Common myeloid progenitor, CD34-positive (primary cell): ENCODE measurements around the gene INPP4B.
"Not testable (repeated sequence)": the region's sequence is repeated elsewhere in the genome, so short reads cannot be mapped to it uniquely, and the experiment has no call there.

ENCODE experiments used
- CTCF ChIA-PET: fragments of 350-600 bp; sonication (Branson Sonifier 250); formaldehyde crosslinking; loops from one replicate; lab custom pipeline; 2021; ENCODE audit warnings: antibody characterized with exemption; lab: Charles Lee
- POLR2A ChIA-PET: fragments of 350-600 bp; sonication (Branson Sonifier 250); formaldehyde crosslinking; loops from one replicate; lab custom pipeline; 2021; ENCODE audit warnings: antibody characterized with exemption; lab: Charles Lee
- DNase-seq, 3 donors: peaks; one replicate each; pipeline versions ENCODE4 v3.0.0 to v3.0.0-alpha.2; 2013
- H3K27ac ChIP-seq, 2 experiments: 1 replicate in 1 of 2; 2 replicates in 1 of 2; pipeline ENCODE4 v1.7.0; 2013; ENCODE audit warnings: inconsistent platforms in 2 of 2, low read length in 2 of 2, mild to moderate bottlenecking in 2 of 2, low read depth in 1 of 2, moderate library complexity in 1 of 2; ENCODE audit not compliant: severe bottlenecking in 2 of 2, insufficient read depth in 1 of 2, poor library complexity in 1 of 2
- H3K27me3 ChIP-seq, 5 experiments: replicated peaks in 2 of 5; 1 replicate in 3 of 5; 2 replicates in 2 of 5; pipeline versions ENCODE4 v1.6.1 to v1.7.0; 2013; ENCODE audit warnings: low read length in 4 of 5, mild to moderate bottlenecking in 2 of 5, moderate library complexity in 2 of 5, inconsistent platforms in 1 of 5; ENCODE audit not compliant: insufficient read depth in 5 of 5, control insufficient read depth in 4 of 5
- H3K36me3 ChIP-seq, 4 experiments: 1 replicate in 2 of 4; 2 replicates in 2 of 4; pipeline versions ENCODE4 v1.6.1 to v1.7.0; 2013; ENCODE audit warnings: low read length in 3 of 4, control low read depth in 1 of 4, mild to moderate bottlenecking in 1 of 4; ENCODE audit not compliant: control insufficient read depth in 4 of 4, insufficient read depth in 4 of 4
- H3K4me1 ChIP-seq, 4 experiments: 1 replicate in 3 of 4; 2 replicates in 1 of 4; pipeline versions ENCODE4 v1.6.1 to v1.7.1; 2013; ENCODE audit warnings: low read length in 3 of 4, mild to moderate bottlenecking in 3 of 4, control low read depth in 1 of 4, inconsistent platforms in 1 of 4, moderate library complexity in 1 of 4; ENCODE audit not compliant: control insufficient read depth in 4 of 4, insufficient read depth in 4 of 4; ENCODE audit errors: control extremely low read depth in 1 of 4
- H3K4me3 ChIP-seq, 7 experiments: 1 replicate in 4 of 7; 2 replicates in 3 of 7; pipeline versions ENCODE4 v1.5.1 to v1.7.0; 2013; ENCODE audit warnings: mild to moderate bottlenecking in 7 of 7, low read length in 6 of 7, moderate library complexity in 6 of 7, inconsistent platforms in 2 of 7, low read depth in 2 of 7, control low read depth in 1 of 7; ENCODE audit not compliant: insufficient read depth in 4 of 7, control insufficient read depth in 1 of 7; ENCODE audit errors: extremely low read depth in 1 of 7
- H3K9me3 ChIP-seq, 5 experiments: 1 replicate in 4 of 5; 2 replicates in 1 of 5; pipeline versions ENCODE4 v1.6.1 to v1.7.1; 2013; ENCODE audit warnings: low read length in 4 of 5, mild to moderate bottlenecking in 2 of 5, inconsistent platforms in 1 of 5, low read depth in 1 of 5, moderate library complexity in 1 of 5; ENCODE audit not compliant: control insufficient read depth in 4 of 5, insufficient read depth in 2 of 5; ENCODE audit errors: control extremely low read depth in 1 of 5
- WGBS: methylation state at CpG from one replicate; pipeline ENCODE4 v1.1.5; 2013; ENCODE audit not compliant: insufficient coverage; 5-methylcytosine and 5-hydroxymethylcytosine counted together

INPP4B gene

DNA sequence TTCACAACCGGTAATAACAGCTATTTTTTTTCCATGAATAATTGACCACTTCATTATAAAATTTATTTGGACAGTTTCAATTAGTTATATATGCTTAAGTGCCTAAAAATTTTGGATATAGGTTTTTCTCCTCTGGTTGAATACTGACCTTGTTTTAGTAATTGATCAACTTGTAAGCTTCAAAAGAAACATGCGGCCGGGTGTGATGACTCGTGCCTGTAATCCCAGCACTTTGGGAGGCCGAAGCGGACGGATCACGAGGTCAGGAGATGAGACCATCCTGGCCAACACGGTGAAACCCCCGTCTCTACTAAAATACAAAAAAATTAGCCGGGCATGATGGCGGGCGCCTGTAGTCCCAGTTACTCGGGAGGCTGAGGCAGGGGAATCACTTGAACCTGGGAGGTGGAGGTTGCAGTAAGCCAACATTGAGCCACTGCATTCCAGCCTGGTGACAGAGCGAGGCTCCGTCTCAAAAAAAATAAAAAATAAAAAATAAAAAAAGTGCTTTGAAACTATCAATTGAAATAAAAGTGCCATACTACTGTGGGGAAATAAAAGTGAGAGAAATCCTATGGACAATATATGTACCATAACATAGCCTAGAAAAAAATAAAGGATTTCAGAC lies 448.6 kb downstream of the INPP4B start:
- H3K27me3 ChIP-seq, H3K4me1 ChIP-seq, POLR2A ChIA-PET, CTCF ChIA-PET, H3K27ac ChIP-seq, DNase-seq, H3K9me3 ChIP-seq, H3K4me3 ChIP-seq: not testable (repeated sequence)
- H3K36me3 ChIP-seq: peaks cover 0 to 13% (median 5%) of the 10 kb centered on the region in 4 experiments
- WGBS: 97% methylated on average over 9 of the region's 16 CpGs

DNA sequence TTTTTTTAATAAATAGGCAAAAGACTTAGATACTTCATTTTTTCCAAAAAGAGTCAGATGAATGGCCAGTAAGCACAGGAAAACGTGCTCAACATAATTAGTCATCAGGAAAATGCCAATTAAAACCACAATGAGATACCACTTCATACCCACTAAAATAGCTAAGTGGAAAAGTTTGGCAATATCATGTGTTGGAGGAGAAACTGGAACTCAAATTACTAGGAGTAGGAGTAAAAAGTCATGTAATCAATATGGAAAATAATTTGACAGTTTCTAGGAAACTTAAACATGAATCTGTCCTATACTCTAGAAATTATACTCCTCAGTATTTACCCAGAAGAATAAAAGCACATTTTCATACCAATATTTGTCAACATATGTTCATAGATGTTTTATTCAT lies 449.8 kb downstream of the INPP4B start:
- WGBS: no CpG with 5 or more reads among the region's 1 CpG
- ChIA-PET CTCF (no interaction called here), POLR2A (no interaction called here)
- Histone ChIP-seq H3K36me3 (peaks cover 0 to 10% (median 5%) of the 10 kb centered on the region in 4 experiments), H3K27ac (no peak overlapping the region), H3K4me3 (no peak overlapping the region), H3K4me1 (no peaks in the 10 kb centered on the region), H3K27me3 (no peaks in the 10 kb centered on the region), H3K9me3 (peaks cover 0 to 4% (median under 1%) of the 10 kb centered on the region in 5 experiments)
- peak in 1 of 3 donors; percentile 18 for DNase-seq

DNA sequence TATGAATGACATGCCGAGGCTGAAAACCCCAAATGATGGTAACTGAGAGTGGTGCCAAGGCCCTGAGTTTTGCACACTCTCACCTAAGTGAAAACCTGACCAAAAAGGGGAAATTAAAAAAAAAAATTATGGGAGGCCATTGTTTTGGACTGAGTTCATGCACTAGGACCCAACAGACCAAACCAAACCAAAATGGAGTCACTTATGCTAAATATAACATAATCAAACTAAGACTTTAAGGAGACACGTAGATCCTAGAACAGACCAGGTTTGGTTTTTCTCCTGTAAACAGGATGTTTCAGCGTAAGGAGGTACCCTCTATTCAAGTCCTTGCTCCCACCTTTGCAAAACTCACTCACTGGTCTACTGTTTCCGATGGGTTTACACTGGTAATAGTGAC lies 453.0 kb downstream of the INPP4B start:
- H3K27ac ChIP-seq: no peak overlapping the region
- CTCF ChIA-PET: no interaction called here
- POLR2A ChIA-PET: no interaction called here
- peaks cover 0 to 12% (median 5%) of the 10 kb centered on the region in 4 experiments for H3K36me3 ChIP-seq
- DNase-seq: no peak
- 67% methylated on average over 3 of the region's 4 CpGs for WGBS
- H3K27me3 ChIP-seq: no peaks in the 10 kb centered on the region
- no peaks in the 10 kb centered on the region for H3K4me1 ChIP-seq
- peaks cover 0 to 15% (median 3%) of the 10 kb centered on the region in 5 experiments for H3K9me3 ChIP-seq
- no peak overlapping the region for H3K4me3 ChIP-seq

DNA sequence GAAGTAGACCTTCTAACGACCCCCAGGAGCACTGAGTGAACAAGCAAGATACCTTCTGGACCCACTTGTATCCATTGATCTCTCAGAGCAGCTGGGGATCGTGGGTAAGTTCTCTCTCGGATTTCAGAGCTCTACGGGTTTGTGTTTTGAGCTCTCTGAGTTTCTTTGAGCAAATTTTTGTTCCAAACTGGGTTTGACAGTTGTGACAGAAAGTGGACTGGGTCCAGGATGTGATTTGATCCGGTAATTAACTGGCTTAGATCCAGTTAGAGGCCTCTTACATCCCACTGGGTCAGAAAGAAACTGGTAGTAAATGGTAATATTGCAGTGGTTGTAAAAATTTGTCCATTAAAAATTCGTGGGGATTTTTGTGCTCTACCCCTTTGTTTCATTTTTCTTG lies 459.2 kb downstream of the INPP4B start:
- H3K27me3 ChIP-seq: no peaks in the 10 kb centered on the region
- 100% methylated on average over 2 of the region's 6 CpGs for WGBS
- POLR2A ChIA-PET: interaction anchor here (0.7 kb wide), 1 partner anchor 15 kb away, joined by 3 read pairs; no protein-coding TSS in a partner anchor
- H3K9me3 ChIP-seq: peaks cover 0 to 17% (median 2%) of the 10 kb centered on the region in 5 experiments
- H3K36me3 ChIP-seq: peaks cover 0 to 7% (median 3%) of the 10 kb centered on the region in 4 experiments
- DNase-seq: no peak
- CTCF ChIA-PET: interaction anchor here (1.0 kb wide), 1 partner anchor 34 kb away, joined by 3 read pairs; no protein-coding TSS in a partner anchor
- no peaks in the 10 kb centered on the region for H3K4me1 ChIP-seq
- H3K4me3 ChIP-seq: no peak overlapping the region
- H3K27ac ChIP-seq: no peak overlapping the region

DNA sequence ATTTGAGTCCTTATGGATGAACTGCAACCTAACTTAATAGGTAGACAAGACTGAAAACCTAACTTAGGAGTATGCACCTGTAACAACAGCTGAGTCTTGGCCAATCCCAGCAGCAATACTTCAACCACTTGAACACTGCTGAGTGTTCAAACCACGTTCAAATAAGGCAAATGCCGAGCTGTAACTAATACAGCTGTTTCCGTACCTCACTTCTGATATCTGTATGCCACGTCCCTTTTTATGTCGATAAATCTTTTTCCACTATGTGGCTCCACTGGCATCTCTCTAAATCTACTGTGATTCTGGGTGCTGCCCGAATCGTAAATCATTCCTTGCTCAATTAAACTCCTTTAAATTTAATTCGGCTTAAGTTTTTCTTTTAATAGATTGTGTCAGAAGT lies 459.7 kb downstream of the INPP4B start:
- H3K36me3 ChIP-seq: peaks cover 0 to 7% (median 3%) of the 10 kb centered on the region in 4 experiments
- WGBS: 98% methylated on average over 5 of the region's 8 CpGs

DNA sequence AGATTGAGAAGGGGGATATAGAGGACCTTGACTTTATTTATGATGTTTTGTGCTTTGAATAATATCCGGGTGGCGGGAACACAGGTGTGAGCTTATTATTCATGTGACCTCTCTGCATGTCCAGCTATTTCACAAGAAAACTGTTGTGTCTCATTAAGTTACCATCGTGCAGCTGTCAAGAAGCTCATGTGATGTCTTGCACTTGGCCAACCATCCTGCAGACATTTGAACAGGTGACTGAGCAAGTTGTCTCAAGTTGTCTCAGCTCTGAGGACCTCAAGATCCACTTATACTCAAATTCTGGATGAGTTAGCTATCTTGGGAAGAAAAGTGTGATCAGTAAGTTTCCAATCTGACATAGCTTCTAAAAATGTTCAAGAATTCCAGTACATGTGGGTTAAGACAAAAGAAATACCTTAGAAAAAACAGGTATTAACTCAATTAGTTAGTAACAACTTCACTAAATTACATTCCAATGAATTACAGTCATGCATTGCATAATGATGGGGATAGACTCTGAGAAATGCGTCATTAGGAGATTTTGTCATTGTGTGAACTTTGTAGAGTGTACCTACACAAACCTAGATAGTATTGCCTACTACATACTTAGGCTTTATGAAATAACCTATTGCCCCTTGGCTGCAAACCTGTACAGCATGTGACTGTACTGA lies 462.2 kb downstream of the INPP4B start:
- peaks cover 0 to 7% (median 3%) of the 10 kb centered on the region in 4 experiments for H3K36me3 ChIP-seq
- H3K27me3 ChIP-seq: no peaks in the 10 kb centered on the region
- H3K9me3 ChIP-seq: peaks cover 0 to 2% (median 1%) of the 10 kb centered on the region in 5 experiments
- ChIA-PET POLR2A (no interaction called here), CTCF (interaction anchor here (0.6 to 1.6 kb wide), 2 partner anchors 16 to 98 kb away, joined by 3 to 4 read pairs; no protein-coding TSS in a partner anchor)
- no peaks in the 10 kb centered on the region for H3K4me1 ChIP-seq
- 96% methylated on average over 3 of the region's 4 CpGs for WGBS
- H3K4me3 ChIP-seq: no peak overlapping the region
- H3K27ac ChIP-seq: no peak overlapping the region
- no peak for DNase-seq

More for the DNA sequence above, 459.7 kb downstream of the INPP4B start:
- Histone ChIP-seq H3K4me1 (no peaks in the 10 kb centered on the region), H3K4me3 (no peak overlapping the region), H3K9me3 (peaks cover 0 to 14% (median 2%) of the 10 kb centered on the region in 5 experiments), H3K27ac (no peak overlapping the region), H3K27me3 (no peaks in the 10 kb centered on the region)
- ChIA-PET CTCF (interaction anchor here (0.8 to 1.0 kb wide), 2 partner anchors 14 to 33 kb away, joined by 3 read pairs; no protein-coding TSS in a partner anchor), POLR2A (interaction anchor here (0.7 kb wide), 1 partner anchor 15 kb away, joined by 3 read pairs; no protein-coding TSS in a partner anchor)
- no peak for DNase-seq

DNA sequence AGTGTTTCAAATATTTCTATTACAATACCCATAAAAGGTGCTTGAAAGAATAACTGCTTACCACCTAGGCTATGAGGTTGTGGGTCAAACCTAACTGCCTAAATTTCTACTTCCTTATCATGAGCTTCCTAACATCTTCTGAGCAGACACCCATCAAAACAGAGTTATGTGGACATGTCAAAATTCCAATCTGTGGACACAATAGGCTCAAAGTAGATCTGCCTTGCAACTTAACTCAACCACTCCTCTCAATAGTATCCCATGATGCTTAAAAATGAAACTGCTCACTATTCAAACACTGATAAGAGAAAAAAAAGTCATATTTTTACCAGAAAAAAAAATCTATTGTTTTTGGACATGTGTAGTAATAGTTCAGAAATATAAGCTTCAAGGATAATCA lies 462.7 kb downstream of the INPP4B start:
- H3K4me1 ChIP-seq: no peaks in the 10 kb centered on the region
- ChIA-PET POLR2A (no interaction called here), CTCF (interaction anchor here (0.6 to 1.6 kb wide), 2 partner anchors 17 to 99 kb away, joined by 3 to 4 read pairs; no protein-coding TSS in a partner anchor)
- H3K4me3 ChIP-seq: no peak overlapping the region
- no peaks in the 10 kb centered on the region for H3K27me3 ChIP-seq
- no peak overlapping the region for H3K27ac ChIP-seq
- H3K9me3 ChIP-seq: peaks cover 0 to 2% (median 1%) of the 10 kb centered on the region in 5 experiments
- DNase-seq: no peak
- peaks cover 0 to 6% (median 3%) of the 10 kb centered on the region in 4 experiments for H3K36me3 ChIP-seq
